AG08396 (cell line): ENCODE measurements around the gene AMOTL1.
A peak's percentile ranks its signal among the peaks of the same experiment; 100 is the strongest.
"Not testable (repeated sequence)": the region's sequence is repeated elsewhere in the genome, so short reads cannot be mapped to it uniquely, and the experiment has no call there.

Source experiments
- DNase-seq: peaks from one replicate; pipeline ENCODE4 v3.0.0; 2012; ENCODE audit warnings: low spot score, mixed read lengths

The AMOTL1 gene

DNA sequence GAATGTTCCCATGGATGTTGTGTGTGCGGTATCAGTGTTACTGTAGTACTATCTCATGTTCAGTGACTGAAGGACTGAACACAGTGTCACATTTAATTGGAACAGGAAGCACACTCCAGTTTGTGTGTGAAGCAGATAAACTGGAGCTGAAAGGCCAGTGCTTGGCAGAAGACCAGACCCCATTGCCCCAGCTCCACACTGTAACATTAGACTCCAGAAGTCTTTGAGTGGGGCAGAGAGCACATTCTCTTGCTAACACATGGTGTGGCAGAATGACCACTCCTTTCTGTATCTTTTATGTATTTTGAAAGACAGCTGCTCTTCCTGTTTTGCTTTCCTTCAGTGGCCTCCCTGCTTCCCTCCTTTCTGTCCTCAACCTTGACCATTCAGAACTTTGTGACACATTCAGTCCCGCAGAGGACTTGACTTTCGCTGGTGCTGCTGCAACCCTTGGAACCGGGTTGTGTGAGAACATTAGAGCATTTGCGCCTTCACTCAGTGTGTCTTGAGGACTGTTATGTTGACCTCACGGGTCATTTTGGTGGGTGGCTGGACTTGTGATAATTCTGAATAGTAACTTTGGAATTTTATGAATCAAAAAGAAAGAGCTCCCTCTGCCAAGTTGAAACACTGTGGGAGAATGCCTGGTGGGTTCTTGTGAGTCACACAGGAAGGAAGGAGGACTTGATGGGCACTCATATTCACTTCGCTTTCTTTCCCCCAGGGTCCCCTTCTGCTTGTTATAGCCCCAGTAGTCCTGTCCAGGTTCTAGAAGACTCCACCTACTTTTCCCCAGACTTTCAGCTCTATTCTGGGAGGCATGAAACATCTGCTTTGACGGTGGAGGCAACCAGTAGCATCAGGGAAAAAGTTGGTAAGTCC lies 26.4 kb downstream of the AMOTL1 start:
- DNase-seq: peak; percentile 69

DNA sequence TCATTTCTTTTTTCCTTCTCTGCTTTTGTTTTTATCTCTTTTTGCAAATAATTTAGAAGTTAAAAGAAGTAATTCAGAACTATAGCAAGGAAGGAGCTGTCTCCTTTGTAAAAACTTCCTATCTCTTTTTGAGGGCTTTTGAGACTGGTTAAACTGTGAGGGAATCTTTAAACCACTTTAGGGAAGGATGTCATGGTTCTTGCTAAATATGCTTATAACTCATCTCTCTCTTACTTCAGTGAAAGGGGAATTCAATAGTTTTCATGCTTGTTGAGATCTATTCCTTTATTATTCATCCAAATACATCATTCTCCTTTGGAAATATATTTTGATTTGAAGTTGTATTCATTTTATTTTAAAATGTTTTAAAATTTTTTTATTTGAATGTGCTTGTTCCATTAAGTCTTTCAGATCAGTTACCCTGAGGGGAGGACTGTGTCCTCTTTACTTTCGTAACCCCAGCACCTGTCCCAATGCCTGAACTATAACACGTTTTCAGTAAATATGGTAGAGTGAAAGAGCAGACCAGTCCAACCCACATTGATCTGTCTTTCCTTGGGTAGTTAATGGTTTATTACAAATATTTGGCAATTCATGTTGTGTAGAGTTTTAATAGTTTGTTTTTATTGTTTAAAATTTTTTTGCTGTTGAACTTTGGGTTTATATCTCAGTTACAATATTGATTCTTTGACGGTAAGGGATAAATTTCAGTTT lies 27.5 kb downstream of the AMOTL1 start:
- no peak for DNase-seq

DNA sequence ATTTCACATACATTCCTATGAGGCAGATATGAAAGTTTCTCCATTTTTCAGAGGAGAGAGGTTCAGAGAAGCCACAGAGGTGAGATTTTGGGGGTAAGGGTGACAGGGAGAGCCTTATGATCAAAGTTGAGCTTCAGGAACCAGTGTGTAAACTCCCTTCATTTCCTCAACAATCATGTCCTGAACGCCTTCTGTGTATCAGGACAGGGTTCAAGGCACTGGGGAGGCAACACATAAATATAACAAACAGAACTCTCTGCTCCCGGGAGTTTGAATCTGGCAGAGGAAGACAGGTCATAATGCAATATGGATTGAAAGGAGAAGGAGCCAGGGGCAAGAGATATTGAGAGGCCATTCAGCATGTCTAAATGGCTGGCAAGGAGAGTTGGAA lies 28.0 kb downstream of the AMOTL1 start:
- no peak for DNase-seq

DNA sequence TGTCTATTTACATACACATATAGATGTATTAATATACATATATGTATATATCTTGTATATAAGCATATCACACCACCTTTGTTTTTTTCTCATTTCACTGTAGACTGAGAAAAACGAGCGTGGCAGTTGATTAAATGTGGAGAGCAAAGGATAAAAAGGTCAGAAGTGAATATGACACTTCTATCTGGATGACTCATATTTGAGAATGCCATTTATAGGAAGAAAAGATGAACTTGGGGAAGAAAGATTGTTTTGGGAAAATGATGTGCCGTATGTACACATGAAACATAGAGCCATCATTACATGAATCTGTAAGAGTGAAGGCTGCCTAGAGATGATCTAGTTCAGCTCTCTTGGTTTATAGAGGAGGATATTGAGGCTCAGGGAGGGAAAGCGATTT lies 28.7 kb downstream of the AMOTL1 start:
- no peak for DNase-seq

DNA sequence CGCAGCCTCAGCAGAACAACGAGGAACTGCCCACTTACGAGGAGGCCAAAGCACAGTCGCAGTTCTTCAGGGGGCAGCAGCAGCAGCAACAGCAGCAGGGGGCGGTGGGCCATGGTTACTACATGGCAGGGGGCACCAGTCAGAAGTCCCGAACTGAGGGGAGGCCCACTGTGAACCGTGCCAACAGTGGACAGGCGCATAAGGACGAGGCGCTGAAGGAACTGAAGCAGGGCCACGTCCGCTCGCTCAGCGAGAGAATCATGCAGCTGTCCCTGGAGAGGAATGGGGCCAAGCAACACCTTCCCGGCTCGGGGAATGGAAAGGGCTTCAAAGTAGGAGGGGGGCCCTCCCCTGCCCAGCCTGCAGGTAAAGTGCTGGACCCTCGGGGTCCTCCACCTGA lies 31.6 kb downstream of the AMOTL1 start:
- DNase-seq: no peak

DNA sequence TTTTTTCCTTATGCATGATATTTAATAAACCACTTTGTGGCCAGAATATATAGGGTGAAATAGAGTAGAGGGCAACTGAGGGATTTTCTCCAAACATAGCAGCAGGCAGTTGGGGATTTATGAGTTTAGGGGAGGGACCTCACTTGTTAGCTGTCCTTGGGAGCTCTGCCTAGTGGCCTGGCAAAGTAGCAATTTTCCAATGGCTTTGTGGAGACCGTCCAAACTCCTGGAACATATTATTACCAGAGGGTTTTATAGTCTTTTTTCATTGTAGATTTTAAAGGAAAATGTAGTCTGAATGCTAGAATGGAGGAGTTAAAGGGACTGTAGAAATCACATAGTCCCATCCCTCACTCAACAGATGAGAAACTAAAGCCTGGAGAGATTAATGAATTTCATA lies 32.3 kb downstream of the AMOTL1 start:
- DNase-seq: no peak

DNA sequence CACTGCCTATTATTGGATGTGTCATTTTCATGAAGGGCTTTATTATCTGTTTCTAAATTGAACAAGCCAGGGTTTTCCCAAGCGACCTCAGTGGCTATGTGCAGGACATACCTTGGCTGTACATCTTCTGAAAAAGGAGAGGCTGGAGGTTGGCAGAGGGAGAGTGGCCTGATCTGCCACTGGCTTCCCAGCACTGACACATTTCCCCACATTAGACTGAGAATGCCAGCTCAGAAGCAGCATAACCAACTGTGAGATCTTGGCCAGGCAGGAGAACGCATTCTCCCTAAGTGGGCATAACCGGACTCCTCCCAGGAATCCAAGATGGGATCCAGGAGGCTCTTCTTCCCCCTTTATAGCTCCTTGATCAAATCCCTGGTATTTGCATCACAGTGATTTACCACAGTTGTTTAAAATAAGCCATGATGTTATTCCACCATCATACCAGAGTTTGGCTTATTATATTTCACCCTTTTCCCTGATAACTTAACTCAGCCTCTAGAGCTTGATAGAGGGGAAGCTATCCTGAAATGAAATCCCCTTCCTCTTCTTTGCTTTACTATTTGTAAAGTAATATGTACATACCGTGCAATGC lies 33.8 kb downstream of the AMOTL1 start:
- DNase-seq: no peak

DNA sequence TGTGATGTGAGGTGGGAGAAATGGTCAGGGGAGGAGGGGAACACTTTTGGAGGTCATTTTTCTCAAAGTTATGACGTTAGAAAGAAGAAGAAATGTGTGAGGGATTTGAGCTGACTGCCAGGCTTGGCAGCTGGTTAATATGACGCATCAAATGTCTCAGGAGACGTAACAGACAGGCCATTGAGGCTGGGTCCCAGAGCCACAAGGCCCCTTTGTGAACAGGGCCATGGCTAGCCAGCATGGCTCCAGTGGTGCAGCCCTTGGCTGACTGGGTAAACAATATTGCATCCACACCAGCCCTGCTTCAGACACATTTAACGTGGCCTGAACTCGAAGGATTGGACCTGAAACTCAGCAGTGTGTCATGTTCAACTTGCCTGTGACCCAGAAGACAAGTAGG lies 34.3 kb downstream of the AMOTL1 start:
- no peak for DNase-seq

DNA sequence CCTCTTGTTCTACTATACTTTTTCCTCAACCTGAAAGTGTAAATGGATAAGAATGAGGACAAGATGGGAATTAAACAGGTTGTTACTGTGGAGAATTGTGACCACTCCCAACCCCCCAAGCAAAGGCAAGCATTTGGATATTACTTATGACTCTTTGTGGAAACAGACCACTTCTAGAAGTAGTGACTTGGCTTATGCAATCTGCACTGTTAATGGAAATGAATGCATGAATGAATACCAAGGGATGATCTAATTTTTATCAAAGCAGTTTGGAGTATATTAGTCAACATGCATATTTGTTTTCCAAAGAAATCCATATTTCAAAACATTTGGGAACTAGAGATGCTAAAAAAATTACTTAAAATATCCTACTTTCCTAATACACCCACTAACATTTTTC lies 35.3 kb downstream of the AMOTL1 start:
- DNase-seq: no peak

DNA sequence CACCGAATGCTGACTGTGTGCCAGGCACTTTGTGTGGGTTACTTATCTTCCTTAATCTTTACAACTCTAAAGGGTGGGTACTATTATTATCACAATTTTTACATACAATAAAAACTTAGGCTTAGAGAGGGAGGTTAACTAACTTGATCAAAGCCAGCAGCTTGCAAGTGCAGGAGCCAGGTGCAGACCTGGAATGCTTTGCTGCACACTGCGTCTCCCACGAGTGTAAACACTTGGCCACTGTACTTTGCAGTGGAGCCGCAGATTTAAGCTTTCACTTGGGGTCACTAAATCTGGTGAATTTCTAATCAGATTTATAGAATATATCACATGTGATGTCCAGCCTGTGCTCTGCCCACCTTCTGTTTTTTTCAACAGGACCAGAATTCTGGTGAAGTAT lies 36.7 kb downstream of the AMOTL1 start:
- no peak for DNase-seq

DNA sequence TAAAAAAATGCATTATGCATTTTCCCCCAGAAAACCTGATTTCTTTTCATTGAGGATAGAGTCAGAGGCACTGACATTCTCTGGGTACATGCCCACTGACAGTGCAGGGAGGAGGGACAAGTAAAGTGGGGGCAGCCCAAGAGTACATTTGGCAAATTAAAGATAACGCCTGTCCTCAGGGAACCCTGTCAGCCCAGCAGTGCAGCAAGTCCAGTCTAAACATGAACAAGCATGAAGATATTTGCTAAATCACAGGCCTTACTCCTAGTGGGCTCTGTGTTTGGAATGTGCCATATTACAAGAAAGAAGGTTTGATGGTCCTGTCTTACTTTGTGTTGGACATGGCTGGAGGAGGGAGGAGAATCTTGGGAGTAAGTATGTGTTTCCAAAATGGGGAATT lies 37.9 kb downstream of the AMOTL1 start:
- DNase-seq: no peak

DNA sequence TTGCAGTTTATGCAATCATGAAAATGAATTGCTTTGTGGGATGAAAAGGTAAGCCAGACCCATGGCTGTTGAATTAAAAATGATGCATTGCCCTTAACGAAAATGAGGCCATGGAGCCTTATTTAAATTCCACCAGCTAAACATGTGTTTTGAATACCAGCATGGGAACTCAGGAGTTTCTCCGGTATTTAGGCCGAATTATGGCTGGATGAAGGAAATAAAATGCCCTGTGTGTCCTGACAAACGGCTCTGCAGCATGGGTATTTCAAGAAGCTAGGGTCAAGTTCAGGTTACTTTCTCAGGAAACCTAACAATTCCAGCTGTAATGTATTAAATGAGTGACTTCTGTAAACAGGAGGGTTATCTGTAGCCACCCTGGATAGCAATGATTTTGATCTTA lies 38.3 kb downstream of the AMOTL1 start:
- no peak for DNase-seq

DNA sequence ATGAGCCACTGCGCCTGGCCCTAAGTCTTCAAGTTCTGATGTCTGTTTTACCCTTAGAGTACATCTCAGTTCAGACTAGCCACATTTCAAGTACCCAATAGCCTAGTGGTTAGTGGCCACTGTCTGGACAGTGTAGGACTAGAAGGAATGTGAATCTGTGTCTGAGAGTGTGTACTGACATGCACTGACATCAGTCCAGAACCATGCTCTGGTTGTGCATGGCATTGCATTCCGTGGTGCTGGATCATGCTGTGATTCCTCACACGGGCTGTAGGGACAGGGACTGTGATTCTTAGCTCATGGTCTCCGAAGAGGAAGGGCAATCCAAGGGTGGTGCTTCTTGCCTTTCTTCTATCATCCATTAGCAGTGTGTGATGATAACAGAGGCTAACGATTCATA lies 41.1 kb downstream of the AMOTL1 start:
- DNase-seq: peak; percentile 35

DNA sequence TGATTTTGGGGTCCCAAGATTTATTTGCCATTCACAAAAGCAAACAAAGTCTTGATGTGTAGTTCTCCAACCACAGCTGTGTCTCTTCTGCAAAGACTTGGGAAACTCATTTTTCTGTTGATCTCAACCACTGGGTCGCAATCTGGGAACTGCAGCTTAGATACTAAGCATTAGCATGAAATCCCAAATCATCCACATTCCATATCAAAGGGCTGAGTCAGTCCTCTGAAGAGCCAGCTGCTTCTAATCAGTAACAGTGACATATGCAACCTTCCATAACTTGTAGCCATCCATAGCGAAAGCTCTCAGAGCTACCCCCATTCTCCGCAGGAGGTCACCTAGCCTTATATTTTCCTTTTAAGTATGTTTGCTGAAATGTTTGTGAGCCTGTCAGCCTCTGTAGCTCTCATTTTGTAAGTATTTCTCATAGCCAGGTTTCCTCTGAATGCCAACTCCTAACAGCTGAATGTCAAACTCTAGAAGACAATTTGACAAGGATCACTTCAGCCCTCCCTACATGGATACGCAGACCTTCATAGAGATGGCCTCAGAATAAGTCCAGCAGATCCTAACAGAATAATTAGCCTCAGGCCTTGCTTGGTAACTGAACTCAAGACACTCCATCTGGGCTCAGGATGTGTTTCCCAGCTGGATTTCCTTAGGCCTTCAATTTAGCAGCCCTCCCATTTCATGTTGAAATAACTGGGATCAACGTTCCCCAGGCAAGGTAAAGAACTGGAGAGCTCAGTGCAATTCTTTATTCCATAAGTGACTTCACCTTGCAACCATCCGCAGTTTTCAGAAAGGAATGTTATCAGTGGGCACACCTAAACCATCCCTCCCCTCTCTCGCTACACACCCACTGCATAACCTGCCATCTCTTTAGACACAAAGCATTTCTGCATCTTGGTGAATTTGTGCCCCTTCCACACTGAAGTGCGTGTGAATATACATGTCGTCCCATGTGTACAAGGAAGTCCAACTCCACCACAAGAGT lies 44.9 kb downstream of the AMOTL1 start:
- DNase-seq: not testable (repeated sequence)

DNA sequence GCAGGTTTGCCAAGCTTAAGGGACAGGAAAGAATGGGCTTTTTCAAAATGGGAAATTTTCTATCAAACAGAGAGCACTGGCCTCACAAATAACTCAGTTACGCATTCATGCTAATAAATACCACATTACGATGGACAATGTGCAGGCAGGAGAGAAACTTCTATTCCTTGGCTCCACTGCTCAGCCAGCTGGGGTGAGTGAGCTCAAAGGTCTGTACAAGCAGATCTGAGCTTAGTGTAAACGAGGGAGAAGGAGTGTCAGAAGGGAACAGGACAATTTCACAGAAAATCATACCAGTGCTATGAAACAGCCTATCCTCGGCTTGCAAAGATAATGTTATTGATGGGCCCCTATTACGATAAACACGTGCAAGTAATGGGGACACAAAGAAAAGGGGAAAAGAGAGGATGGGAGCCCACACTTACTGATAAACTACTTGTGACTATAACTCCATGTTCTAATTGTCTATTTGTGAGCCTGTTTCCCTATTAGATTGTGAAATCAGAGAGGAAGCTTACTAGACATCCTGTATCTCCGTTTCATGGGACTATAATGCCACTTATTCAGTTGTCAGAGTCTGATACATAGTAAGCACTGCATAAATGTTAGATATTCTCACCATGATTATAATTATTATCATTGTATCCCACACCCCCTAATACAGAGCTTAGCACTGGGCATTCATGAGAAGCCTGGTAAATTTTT lies 46.3 kb downstream of the AMOTL1 start:
- no peak for DNase-seq

DNA sequence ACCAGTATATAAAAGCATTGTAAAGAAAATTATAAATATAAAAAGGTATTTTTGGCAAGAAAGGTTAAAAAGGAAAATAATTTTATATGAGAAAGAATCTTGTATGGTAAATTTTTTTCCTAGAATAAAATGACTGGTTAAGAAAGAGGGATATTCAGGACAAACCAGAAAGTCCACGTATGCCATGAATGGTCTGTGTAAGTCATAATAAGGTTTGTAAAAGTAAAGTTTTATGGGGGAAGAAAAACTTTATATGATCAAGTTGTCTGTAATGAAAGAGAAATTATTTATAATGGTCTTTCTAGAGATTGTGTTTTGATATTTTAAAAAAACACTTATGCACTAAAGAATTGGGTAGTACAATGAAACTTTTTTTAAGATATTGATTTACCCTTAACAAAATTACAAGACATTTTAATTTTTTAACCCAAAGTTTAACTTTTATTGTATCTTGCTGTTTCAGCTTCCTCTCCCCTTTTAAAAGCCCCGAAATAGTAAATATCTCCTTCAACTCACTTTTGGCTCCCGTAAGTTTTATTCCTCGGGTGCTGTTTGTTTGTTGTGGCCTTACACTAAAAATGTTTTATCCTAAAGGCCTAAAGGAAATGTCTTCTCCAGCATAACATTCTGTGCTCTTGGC lies 47.7 kb downstream of the AMOTL1 start:
- DNase-seq: no peak

DNA sequence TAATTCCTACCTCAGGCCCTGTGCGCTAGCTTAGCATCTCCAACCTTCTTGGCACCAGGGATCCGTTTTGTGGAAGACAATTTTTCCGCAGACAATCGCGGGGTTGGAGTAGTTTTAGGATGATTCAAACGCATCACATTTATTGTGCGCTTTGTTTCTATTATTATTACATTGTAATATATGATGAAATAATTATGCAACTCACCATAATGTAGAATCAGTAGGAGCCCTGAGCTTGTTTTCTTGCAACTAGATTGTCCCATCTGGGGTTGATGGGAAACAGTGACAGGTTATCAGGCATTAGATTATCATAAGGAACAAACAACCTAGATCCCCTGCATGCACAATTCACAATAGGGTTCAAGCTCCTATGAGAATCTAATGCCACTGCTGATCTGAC lies 52.3 kb downstream of the AMOTL1 start:
- DNase-seq: no peak

DNA sequence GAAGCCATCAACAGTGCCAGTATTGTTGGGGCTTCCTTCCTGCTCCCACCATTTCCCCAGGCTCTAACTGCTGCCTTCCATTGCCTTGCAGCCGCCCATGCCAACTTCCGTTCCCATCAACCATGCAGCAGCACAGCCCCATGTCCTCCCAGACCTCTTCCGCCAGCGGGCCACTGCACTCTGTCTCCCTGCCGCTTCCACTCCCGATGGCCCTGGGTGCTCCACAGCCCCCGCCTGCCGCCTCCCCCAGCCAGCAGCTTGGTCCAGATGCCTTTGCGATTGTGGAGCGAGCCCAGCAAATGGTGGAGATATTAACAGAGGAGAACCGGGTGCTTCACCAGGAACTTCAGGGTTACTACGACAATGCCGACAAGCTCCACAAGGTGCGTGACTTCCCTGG lies 53.3 kb downstream of the AMOTL1 start:
- no peak for DNase-seq

DNA sequence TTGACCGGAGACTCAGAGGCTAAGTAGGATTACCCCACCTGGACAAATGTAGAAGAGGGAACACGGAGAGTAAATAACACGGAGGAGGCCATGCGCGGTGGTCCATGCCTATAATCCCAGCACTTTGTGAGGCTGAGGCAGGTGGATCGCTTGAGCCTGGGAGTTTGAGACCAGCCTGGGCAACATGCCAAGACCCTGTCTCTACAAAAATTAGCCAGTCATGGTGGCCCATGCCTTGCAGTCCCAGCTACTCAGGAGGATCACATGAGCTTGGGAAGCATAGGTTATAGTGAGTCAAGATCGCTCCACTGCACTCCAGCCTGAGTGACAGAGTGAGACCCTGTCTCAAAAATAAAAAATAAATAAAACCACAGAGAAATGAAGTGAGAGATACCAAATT lies 53.9 kb downstream of the AMOTL1 start:
- no peak for DNase-seq

DNA sequence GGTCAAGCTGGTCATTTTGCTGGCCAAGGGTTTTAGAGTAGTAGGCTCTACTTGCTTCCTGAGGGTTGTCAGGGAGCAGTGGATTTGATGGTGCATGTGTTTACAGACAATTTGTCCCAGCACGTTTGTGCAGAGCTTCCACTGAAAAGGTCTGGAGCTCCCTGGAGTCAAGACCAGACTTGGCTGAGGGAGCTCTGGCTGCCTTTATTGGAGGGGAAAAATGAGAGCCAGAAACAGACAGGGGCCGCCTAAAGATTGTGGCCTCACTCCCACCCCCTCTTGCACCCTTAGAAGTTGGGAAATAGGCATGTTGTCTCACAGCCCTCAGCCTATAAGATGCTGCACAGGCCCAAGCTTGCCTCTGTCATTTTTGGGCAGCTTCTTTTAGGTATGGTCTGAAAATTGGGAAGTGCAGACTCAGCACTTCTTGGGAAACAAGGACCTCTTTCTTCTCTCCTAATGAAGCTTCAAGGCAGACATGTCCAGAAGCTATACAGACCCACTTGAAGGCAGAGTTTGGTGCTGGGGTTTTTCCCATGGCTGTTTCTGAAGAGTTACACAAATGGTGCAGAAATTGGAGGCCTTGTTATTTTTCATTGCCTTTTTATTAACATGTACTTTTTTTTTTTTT lies 55.1 kb downstream of the AMOTL1 start:
- no peak for DNase-seq
